ENCODE measurements around the gene ARRDC3.

DNA sequence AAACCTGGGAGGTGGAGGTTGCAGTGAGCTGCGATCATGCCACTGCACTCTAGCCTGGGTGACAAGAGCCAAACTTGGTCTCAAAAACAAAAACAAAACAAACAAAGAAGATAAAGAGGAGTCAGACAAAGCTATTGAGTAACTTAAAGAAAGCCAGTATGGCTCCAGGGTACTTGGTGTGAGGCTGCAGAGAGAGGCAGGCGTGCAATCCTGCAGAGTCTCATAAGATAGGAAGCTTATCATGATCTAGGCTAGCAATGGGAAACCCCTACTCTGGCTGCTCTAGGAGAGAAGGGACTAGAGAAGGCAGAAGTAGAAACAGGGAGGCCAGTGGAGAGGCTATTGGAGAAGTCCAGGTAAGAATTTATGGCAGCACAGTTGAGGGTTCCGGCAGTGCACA is 42.0 kb downstream of the ARRDC3 start:
- no peak for TF ChIP-seq EZH2 (IDR thresholded peaks at IDR 0.05; ENCODE audit: low read depth)
- TF ChIP-seq, protein P1, sequence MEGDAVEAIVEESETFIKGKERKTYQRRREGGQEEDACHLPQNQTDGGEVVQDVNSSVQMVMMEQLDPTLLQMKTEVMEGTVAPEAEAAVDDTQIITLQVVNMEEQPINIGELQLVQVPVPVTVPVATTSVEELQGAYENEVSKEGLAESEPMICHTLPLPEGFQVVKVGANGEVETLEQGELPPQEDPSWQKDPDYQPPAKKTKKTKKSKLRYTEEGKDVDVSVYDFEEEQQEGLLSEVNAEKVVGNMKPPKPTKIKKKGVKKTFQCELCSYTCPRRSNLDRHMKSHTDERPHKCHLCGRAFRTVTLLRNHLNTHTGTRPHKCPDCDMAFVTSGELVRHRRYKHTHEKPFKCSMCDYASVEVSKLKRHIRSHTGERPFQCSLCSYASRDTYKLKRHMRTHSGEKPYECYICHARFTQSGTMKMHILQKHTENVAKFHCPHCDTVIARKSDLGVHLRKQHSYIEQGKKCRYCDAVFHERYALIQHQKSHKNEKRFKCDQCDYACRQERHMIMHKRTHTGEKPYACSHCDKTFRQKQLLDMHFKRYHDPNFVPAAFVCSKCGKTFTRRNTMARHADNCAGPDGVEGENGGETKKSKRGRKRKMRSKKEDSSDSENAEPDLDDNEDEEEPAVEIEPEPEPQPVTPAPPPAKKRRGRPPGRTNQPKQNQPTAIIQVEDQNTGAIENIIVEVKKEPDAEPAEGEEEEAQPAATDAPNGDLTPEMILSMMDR (conservative IDR thresholded peaks at IDR 0.05): no peak
